ENCODE measurements around the gene LDLRAD4. TPM values are rescaled to one million over a fixed set of nuclear protein-coding genes. Genes with fewer than 3 reads are reported as not detected.

Gene LDLRAD4
- total RNA-seq, 1 donor from 2014 or later: 24.7 TPM

DNA sequence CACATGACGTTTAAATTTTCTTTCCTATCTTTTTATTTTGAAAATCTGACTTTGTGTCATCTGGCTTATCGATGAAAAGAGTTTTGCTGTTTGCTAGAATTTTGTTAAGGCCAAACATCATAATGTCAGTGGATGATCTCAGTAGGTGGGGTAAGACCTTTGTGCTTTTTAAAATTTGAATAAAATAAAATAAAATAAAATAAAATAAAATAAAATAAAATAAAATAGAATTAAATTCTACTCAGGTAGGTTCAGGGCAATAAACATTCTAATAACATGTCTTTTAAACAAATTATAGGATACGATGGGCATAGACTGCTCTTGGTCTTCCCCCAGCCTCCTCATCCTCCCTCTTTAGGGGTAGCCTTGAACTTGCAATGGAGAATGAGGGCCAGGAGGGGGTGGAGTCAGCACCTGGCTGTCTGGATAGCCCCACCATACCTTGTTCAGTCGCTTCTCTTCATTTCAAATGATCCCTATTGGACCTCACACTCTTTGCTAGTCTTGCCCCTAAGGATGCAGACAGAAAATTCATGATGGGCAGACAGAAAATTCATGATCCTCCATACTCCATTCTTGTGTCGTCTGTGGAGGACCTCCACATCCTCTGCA, 8.1 kb downstream of the LDLRAD4 start:
- intact Hi-C loops (cut with micrococcal nuclease): no loop called here

DNA sequence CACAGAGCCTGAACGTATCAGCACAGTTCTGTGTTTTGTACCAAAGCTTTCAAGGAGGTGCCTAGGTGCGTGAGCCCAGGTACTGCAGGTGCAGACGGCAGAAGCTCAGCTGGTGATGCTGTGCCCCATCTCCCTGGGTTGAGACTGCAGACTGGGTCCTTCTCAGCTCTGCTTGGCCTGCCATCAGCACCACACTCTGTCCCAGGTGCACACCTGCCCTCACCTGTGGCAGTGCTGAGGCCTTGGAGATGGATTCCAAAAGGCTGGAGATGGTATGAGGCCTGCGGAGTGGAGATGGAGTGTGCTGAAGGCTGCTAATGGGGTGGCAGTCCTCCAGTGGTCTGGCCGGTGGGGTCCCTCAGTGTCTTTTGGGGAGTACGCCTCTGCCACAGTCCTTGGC, 9.3 kb downstream of the LDLRAD4 start:
- intact Hi-C loops (cut with micrococcal nuclease): no loop called here

- intact Hi-C loops (cut with micrococcal nuclease): no loop called here
These were observed 10.6 kb downstream of the LDLRAD4 start for GRCh38 chr18:13229001-13229671.

GRCh38 chr18:13231151-13231550, 12.6 kb downstream of the LDLRAD4 start:
- intact Hi-C loops (cut with micrococcal nuclease): no loop called here

DNA sequence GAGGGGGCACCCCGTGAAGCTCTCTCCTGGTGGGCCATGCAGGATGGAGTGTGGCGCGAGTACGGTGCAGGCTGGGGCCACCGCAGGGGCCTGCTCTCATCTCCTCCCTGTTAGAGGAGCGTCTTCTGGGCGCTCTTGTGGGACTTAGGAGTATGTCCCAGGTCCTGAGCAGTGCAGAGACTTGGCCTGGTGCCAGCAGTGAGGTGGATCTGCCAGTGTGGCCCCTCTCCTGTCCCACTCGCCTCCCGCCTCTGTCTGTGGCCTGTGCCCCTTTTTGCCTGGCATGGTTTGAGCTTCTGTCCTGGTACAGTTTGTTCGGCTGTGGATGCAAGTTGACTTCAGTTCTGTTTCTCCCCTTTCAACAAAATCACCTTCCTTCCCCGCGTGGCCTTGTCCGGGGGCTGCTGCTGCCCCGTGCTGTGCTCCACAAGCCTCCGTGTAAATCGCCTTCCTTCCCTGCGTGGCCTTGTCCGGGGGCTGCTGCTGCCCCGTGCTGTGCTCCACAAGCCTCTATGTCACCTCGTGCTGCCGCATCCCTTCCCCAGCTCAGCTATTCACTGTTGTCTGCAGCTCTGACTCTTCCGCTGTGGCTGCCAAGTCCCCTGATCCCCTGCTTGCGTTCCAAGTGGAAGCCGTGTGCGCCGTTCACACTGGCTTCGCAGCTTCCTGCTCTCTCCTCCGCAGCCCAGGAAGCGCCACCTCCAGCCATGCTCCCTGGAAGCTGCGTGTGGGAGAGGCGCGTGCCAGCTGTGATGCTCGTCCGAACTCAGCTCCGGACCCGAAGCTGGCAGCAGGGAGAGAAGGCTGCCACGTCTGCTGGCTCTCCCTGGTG, 13.7 kb downstream of the LDLRAD4 start:
- intact Hi-C loops (cut with micrococcal nuclease): no loop called here

DNA sequence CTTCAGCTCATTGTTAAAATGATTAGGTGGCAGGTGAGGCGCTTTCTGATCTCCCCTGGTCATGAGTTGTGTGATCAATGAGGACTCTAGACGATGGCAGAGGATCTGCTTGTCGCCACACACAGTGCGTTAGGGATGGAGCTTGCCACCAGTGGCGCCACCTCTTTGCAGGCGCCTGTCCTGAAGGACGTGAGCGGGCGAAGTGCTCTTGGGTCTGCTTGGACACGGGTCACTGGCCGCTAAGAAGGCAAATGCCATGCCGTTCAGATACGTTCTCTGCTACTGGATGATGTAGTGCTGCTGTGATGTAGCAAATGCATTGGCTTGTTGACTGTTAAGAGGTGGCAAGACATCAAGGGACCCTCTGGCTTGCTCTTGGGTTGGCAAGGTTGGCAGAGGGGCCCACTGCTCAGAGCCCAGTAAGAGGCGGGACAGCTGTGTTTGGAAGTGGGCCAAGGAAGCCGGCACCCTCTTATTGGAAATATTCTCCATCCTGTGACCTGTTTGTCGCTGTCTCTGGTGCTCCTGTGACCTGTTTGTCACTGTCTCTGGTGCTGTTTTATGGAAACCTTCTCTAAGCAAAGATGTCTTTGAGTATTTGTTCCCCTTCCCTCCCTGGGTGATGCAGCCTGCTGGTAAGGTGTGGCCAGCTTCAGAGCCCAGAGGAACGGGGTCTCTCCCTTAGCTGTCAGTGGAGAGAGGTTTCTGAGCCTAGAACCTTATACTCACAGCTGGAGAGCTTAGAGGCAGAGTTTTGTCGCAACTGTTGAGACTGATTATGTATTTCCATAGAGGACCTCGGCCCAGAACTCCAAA, 14.6 kb downstream of the LDLRAD4 start:
- intact Hi-C loops (cut with micrococcal nuclease): no loop called here

- intact Hi-C loops (cut with micrococcal nuclease): no loop called here
These were observed 15.5 kb downstream of the LDLRAD4 start for GRCh38 chr18:13233787-13234783.

DNA sequence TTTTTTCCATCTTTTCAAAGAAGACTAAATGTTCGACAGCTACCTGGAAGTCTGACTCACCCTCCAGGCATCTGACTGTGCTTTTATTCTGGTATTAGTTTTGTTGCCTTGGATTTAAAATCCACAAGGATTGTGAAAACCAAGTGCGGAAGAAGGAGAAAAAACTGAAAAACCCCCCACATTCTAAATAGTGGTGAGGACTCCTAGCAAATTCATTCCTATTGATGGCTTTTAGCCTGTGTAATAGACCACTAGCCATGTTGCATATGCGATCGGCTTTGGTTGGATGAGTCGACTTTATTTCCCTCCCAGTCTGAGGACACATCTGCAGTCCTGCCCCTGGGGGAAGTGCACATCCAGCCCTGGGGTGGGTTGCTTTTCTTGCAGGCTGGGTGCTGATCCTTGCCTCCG, 16.9 kb downstream of the LDLRAD4 start:
- intact Hi-C loops (cut with micrococcal nuclease): no loop called here

- intact Hi-C loops (cut with micrococcal nuclease): no loop called here
These were observed 17.4 kb downstream of the LDLRAD4 start for GRCh38 chr18:13235981-13236380.

DNA sequence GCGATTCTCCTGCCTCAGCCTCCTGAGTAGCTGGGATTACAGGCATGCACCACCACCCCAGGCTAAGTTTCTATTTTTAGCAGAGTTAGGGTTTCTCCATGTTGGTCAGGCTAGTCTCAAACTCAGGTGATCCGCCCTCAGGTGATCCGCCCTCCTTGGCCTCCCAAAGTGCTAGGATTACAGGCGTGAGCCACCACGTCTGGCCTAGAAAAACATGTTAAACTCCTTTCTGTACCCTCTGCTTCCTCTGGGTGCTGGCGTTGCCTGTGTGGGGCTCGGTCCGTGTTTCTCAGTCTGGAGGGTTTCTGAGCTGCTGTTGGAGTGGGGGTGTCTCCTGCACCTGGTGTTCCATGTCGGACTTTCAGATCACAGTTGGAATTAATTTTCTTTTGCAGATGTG, 17.9 kb downstream of the LDLRAD4 start:
- intact Hi-C loops (cut with micrococcal nuclease): no loop called here

DNA sequence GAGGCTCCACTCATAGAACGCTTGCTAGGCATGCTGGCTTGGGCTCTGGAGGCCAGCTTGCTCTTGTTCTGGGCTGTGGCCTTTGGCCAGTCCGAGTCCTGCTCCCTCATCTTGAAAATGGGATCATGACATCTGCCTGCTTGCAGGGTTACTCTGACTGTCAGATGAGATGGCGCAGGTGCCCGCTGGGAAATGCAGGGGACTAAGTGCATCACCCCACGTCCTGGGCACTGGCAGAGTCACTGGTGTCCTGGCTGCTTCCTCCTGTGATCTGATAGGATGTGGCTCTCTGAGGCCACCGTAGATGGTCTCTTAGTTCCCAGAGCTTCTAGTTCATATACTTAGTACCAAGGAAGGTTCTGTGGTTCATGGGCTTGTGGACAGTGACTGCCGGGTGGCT, 18.5 kb downstream of the LDLRAD4 start:
- intact Hi-C loops (cut with micrococcal nuclease): no loop called here

GRCh38 chr18:13237641-13238040, 19.1 kb downstream of the LDLRAD4 start:
- intact Hi-C loops (cut with micrococcal nuclease): no loop called here

- intact Hi-C loops (cut with micrococcal nuclease): no loop called here
These were observed 20.8 kb downstream of the LDLRAD4 start for GRCh38 chr18:13239171-13239956.

DNA sequence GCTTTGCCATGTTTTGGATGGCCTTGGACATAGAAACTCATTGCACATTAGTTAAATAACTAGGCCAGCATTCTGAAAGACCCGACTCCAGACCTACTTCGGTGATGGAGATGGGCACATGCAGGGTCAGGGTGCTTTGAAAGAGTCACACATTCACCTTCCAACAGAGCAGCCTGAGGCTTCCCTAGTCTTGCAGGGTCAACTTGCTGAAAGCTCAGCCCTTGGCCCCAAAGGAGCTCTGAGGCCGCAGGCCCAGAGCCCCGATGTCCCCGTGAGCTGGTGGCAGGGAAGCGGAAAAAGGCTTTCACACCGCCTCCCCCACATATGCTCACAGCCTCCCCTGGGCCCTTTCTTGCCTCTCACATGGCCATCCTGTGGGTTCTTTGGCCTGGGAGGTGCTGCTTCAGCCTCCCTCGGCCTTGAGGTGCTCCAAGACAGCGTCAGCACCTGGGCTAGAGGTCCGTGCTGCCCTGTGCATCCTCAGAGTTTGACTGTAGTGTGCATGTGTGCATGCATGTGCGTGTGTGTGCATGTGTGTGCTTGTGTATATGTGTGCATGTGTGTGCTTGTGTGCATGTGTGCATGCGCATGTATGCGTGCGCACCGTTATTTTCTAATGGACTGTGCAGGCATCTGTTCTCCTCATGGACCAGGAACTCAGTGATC, 21.6 kb downstream of the LDLRAD4 start:
- intact Hi-C loops (cut with micrococcal nuclease): no loop called here

GRCh38 chr18:13241083-13241892, 22.7 kb downstream of the LDLRAD4 start:
- intact Hi-C loops (cut with micrococcal nuclease): no loop called here

DNA sequence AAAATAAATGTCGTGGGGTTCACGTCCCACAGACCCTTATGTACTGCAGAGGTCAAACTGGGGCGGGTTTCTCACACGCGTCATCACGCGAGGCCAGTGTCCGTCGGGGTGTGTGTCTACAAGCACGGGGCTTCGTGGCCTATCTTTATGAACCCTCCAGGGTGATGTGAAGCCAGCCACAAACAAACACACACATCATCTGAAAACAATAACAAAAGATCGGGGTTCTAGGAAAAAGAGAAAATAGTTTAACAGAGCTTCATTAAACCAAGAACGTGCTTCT, 23.3 kb downstream of the LDLRAD4 start:
- intact Hi-C loops (cut with micrococcal nuclease): no loop called here

- intact Hi-C loops (cut with micrococcal nuclease): no loop called here
These were observed 24.2 kb downstream of the LDLRAD4 start for GRCh38 chr18:13242797-13243196.

- intact Hi-C loops (cut with micrococcal nuclease): no loop called here
These were observed 24.8 kb downstream of the LDLRAD4 start for GRCh38 chr18:13243363-13243762.
